Upper lobe of left lung (tissue), 6 donors: ENCODE measurements around the gene TINCR. TPM values are rescaled to one million over a fixed set of nuclear protein-coding genes. Genes with fewer than 3 reads are reported as not detected.
"Not testable (repeated sequence)": the region's sequence is repeated elsewhere in the genome, so short reads cannot be mapped to it uniquely, and the experiment has no call there.

Experiments used
- ATAC-seq, 2 donors: fragments of 200-7000 bp; cut with Tn5 transposase; one replicate each; pipeline ENCODE4 v1.9.1; 2022; ENCODE audit warnings: mild to moderate bottlenecking in 2 of 2, moderate library complexity in 2 of 2; ENCODE audit not compliant: low FRiP score in 2 of 2
- DNase-seq, 2 donors: peaks; one replicate each; pipeline ENCODE4 v3.0.0-alpha.2; 2019 to 2020
- H3K27ac ChIP-seq, 4 donors: fragments of 200-600 bp; sonication (generic); one replicate each; pipeline ENCODE4 v1.5.1; 2016 to 2019
- H3K27me3 ChIP-seq, 4 donors: fragments of 200-600 bp; sonication (generic); one replicate each; pipeline ENCODE4 v1.5.1; 2017 to 2019
- H3K36me3 ChIP-seq, 4 donors: fragments of 200-600 bp; sonication (generic); one replicate each; pipeline ENCODE4 v1.5.1; 2016 to 2019
- H3K4me1 ChIP-seq, 4 donors: fragments of 200-600 bp; sonication (generic); one replicate each; pipeline ENCODE4 v1.5.1; 2018 to 2019
- H3K4me3 ChIP-seq, 4 donors: fragments of 200-600 bp; sonication (generic); one replicate each; pipeline ENCODE4 v1.5.1; 2017 to 2019; ENCODE audit warnings: mild to moderate bottlenecking in 2 of 4, moderate library complexity in 1 of 4
- H3K9me3 ChIP-seq, 4 donors: fragments of 200-600 bp; sonication (generic); one replicate each; pipeline ENCODE4 v1.5.1; 2018 to 2019
- EP300 ChIP-seq, 4 donors: sonication (generic); formaldehyde crosslinking; IDR thresholded peaks; one replicate each; pipeline ENCODE4 v1.5.1; 2017; ENCODE audit warnings: antibody characterized with exemption in 4 of 4, control low read depth in 2 of 4
- POLR2A ChIP-seq, 4 donors: fragments of 450-650 bp; IDR thresholded peaks; one replicate each; pipeline ENCODE4 v1.5.1; 2016 to 2017; ENCODE audit warnings: antibody characterized with exemption in 4 of 4, mild to moderate bottlenecking in 2 of 4
- POLR2AphosphoS5 ChIP-seq, 2 donors: sonication (generic); formaldehyde crosslinking; IDR thresholded peaks; one replicate each; pipeline ENCODE4 v1.5.1; 2017; ENCODE audit warnings: antibody characterized with exemption in 2 of 2
- WGBS, 2 donors: methylation state at CpG; one replicate each; pipeline ENCODE4 v1.1.5; 2017 to 2018; 5-methylcytosine and 5-hydroxymethylcytosine counted together
- total RNA-seq, 6 donors: library from RNA; depleted of rRNA in 4 of 6; stranded (reverse); fragments of >200 nt in 4 of 6; gene quantifications; one replicate each; pipeline versions ENCODE4 v1.1.0 to v1.2.1, GENCODE V29; 2016 to 2021
- TF ChIP-seq, protein P1 (sequence below), 6 experiments: fragments of 450-650 bp in 4 of 6; fragments of 200-600 bp in 2 of 6; sonication (generic) in 2 of 6; IDR thresholded peaks; one replicate each; pipeline ENCODE4 v1.5.1; 2016 to 2019; ENCODE audit warnings: antibody characterized with exemption in 6 of 6
- donor health status: DM: no; HTN: no; CAD: no; lungs with moderate emphysema.
- donor health status: DM: no; HTN: yes; CAD: no; lungs with severe emphysema.

The TINCR gene
- total RNA-seq, 6 donors from 2014 or later = 3.1 to 12.8 (median 4.3) TPM

GRCh38 chr19:5540208-5540607 is 27.5 kb downstream of the TINCR start:
- 92 to 94% methylated on average over 10 of the region's 10 CpGs for whole genome bisulfite sequencing, 2 donors
- ATAC-seq = no peak
- H3K27me3 ChIP-seq = peaks cover 0 to 4% (median 0%) of the 10 kb centered on the region in 4 donors
- no peaks in the 10 kb centered on the region for H3K36me3 ChIP-seq
- DNase-seq = no peak
- peaks cover 1 to 3% (median 3%) of the 10 kb centered on the region in 4 donors for H3K9me3 ChIP-seq
- peaks cover 0 to 5% (median 0%) of the 10 kb centered on the region in 4 donors for H3K4me1 ChIP-seq
- no peak overlapping the region for H3K27ac ChIP-seq
- H3K4me3 ChIP-seq = no peak overlapping the region
- TF ChIP-seq POLR2AphosphoS5 (IDR thresholded peaks at IDR 0.05) = no peak
- no peak for TF ChIP-seq EP300 (IDR thresholded peaks at IDR 0.05)
- TF ChIP-seq, protein P1, sequence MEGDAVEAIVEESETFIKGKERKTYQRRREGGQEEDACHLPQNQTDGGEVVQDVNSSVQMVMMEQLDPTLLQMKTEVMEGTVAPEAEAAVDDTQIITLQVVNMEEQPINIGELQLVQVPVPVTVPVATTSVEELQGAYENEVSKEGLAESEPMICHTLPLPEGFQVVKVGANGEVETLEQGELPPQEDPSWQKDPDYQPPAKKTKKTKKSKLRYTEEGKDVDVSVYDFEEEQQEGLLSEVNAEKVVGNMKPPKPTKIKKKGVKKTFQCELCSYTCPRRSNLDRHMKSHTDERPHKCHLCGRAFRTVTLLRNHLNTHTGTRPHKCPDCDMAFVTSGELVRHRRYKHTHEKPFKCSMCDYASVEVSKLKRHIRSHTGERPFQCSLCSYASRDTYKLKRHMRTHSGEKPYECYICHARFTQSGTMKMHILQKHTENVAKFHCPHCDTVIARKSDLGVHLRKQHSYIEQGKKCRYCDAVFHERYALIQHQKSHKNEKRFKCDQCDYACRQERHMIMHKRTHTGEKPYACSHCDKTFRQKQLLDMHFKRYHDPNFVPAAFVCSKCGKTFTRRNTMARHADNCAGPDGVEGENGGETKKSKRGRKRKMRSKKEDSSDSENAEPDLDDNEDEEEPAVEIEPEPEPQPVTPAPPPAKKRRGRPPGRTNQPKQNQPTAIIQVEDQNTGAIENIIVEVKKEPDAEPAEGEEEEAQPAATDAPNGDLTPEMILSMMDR (IDR thresholded peaks at IDR 0.05) = no peak
- no peak for TF ChIP-seq POLR2A (IDR thresholded peaks at IDR 0.05)

DNA sequence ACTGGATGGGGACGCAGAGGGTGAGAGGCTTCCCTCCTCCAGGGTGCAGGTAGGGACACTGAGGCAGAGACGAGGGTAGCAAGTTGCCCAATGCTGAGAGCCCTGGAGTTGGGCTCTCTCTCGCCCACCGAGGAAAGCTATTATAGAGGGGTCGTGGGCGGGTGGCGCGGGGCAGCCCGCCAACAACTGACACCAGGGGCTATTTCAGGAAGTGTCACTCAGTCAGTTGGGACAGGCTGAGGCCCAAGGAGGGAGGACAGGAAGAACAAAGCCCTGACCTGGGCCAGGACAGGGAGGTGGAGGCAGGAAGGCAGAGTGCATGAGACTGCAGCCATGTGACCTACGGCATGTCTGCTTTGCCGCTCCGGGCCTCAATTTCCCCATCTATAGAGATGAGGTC is 29.9 kb downstream of the TINCR start:
- ATAC-seq = no peak
- TF ChIP-seq POLR2A (IDR thresholded peaks at IDR 0.05) (no peak), EP300 (IDR thresholded peaks at IDR 0.05) (no peak), POLR2AphosphoS5 (IDR thresholded peaks at IDR 0.05) (no peak)
- TF ChIP-seq, protein P1 (IDR thresholded peaks at IDR 0.05) = no peak
- peaks cover 8 to 15% (median 12%) of the 10 kb centered on the region in 4 donors for H3K9me3 ChIP-seq
- 42 to 51% methylated on average over 12 of the region's 12 CpGs for WGBS, 2 donors
- H3K27me3 ChIP-seq = peaks cover 0 to 4% (median 0%) of the 10 kb centered on the region in 4 donors
- H3K36me3 ChIP-seq = no peaks in the 10 kb centered on the region
- no peak overlapping the region for H3K4me3 ChIP-seq
- DNase-seq = no peak
- H3K4me1 ChIP-seq = peaks cover 0 to 5% (median 0%) of the 10 kb centered on the region in 4 donors
- H3K27ac ChIP-seq = no peak overlapping the region

GRCh38 chr19:5536982-5537579 is 30.7 kb downstream of the TINCR start:
- not testable (repeated sequence) for H3K4me3 ChIP-seq, H3K36me3 ChIP-seq, DNase-seq, H3K27me3 ChIP-seq, ATAC-seq, H3K4me1 ChIP-seq, H3K27ac ChIP-seq
- 56 to 67% methylated on average over 12 of the region's 12 CpGs for WGBS, 2 donors
- peaks cover 8 to 15% (median 12%) of the 10 kb centered on the region in 4 donors for H3K9me3 ChIP-seq

DNA sequence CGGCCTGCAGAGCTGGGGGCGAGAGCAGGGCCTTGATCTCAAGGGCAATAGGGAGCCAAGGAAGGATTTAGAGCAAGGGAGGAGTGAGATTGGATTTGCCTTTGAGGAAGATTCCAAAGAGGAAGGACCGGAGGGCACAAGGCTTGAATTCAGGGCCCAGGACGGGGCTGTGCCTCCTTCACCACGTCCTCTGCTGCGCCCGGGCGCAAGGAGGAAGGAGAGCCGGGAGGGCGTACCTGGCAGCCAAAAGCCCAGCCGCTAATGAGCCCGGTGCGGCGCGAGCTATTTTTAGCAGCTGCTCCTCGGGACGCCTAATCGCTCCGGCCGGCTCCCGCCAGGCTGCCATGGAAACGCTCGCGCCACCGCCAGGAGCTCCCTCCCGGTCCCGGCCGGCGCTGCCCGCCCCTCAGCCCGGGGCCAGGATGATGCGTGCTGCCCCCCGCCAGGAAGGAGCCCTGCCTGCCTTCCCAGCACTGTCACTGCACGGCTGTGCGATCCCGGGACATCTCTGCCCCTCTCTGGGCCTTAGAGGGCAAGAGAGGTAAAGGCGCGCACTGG is 31.3 kb downstream of the TINCR start:
- TF ChIP-seq, protein P1 (IDR thresholded peaks at IDR 0.05) = no peak
- H3K27ac ChIP-seq = no peak overlapping the region
- 3 to 9% methylated on average over 23 to 25 of the region's 38 CpGs for WGBS, 2 donors
- peaks cover 0 to 4% (median 0%) of the 10 kb centered on the region in 4 donors for H3K27me3 ChIP-seq
- no peaks in the 10 kb centered on the region for H3K36me3 ChIP-seq
- H3K4me1 ChIP-seq = peaks cover 0 to 5% (median 0%) of the 10 kb centered on the region in 4 donors
- peak overlapping the region in 1 of 4 donors; percentile 14 for H3K4me3 ChIP-seq
- DNase-seq (peak; percentile 41 to 86), ATAC-seq (peak; percentile 27 to 39)
- peaks cover 8 to 15% (median 12%) of the 10 kb centered on the region in 4 donors for H3K9me3 ChIP-seq

DNA sequence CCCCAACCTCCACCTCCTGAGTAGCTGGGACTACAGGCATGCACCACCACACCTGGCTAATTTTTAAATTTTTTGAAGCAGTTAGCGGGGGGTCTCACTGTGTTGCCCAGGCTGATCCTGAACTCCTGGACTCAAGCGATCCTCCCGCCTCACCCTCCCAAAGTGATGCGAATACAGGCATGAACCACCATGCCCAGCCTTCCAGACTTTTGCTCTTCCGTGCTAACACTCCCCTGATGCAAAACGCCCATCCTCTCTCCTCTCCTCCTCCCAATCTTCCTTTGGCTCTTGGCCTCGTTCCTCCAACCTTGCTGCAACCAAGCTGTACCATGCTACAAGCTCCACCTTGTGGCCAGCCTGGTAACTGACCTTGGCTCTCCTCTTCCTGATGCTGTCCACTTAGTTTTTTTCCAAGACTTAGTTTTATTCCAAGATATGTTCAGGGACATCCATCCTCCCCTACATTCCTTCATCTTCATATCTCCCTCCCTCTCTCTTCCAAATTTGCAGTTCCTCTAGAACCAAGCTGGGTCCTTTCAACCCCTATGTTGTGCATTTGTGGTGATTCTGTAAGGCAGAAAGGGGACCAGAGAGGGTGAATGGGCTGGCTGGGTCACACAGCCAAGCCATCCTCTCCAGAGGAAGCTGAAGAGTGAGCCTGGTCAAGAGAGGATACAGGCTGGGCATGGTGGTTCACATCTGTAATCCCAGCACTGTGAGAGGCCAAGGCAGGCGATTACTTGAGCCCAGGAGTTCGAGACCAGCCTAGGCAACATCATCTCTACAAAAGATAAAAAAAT is 32.8 kb downstream of the TINCR start:
- 74 to 78% methylated on average over 9 of the region's 9 CpGs for WGBS, 2 donors
- no peak overlapping the region for H3K4me3 ChIP-seq
- ATAC-seq (no peak), DNase-seq (no peak)
- H3K27me3 ChIP-seq = peaks cover 0 to 4% (median 0%) of the 10 kb centered on the region in 4 donors
- H3K27ac ChIP-seq = no peak overlapping the region
- H3K4me1 ChIP-seq = peaks cover 0 to 5% (median 0%) of the 10 kb centered on the region in 4 donors
- TF ChIP-seq EP300 (IDR thresholded peaks at IDR 0.05) = no peak
- no peak for TF ChIP-seq POLR2AphosphoS5 (IDR thresholded peaks at IDR 0.05)
- TF ChIP-seq, protein P1 (IDR thresholded peaks at IDR 0.05) = no peak
- TF ChIP-seq POLR2A (IDR thresholded peaks at IDR 0.05) = no peak
- peaks cover 8 to 15% (median 12%) of the 10 kb centered on the region in 4 donors for H3K9me3 ChIP-seq
- no peaks in the 10 kb centered on the region for H3K36me3 ChIP-seq
